Measurements from ENCODE around the gene GCLM.
"Not testable (repeated sequence)": the region's sequence is repeated elsewhere in the genome, so short reads cannot be mapped to it uniquely, and the experiment has no call there.

Gene GCLM

GRCh38 chr1:93882269-93882668 lies 27.0 kb downstream of the GCLM start:
- no peak for DNase-seq

- DNase-seq = no peak
Observed at GRCh38 chr1:93880731-93881130, 28.5 kb downstream of the GCLM start.

GRCh38 chr1:93878889-93879586 lies 30.2 kb downstream of the GCLM start, which contains the start of gene DNTTIP2:
TSS of gene DNTTIP2 (minus strand) at chr1:93879206. CDS start at chr1:93879148, 58 bp downstream.
- peak; percentile 82 for DNase-seq

- DNase-seq = peak; percentile 63
Observed at GRCh38 chr1:93878501-93878888, 30.7 kb downstream of the GCLM start.

GRCh38 chr1:93877529-93877928 lies 31.7 kb downstream of the GCLM start:
- DNase-seq = no peak

GRCh38 chr1:93876244-93876643 lies 33.0 kb downstream of the GCLM start:
- no peak for DNase-seq

GRCh38 chr1:93874025-93874651 lies 35.1 kb downstream of the GCLM start:
- no peak for DNase-seq

- no peak for DNase-seq
Observed at GRCh38 chr1:93871366-93871765, 37.9 kb downstream of the GCLM start.

GRCh38 chr1:93869653-93870052 lies 39.6 kb downstream of the GCLM start:
- DNase-seq = no peak

- not testable (repeated sequence) for DNase-seq
Observed at GRCh38 chr1:93868492-93868891, 40.7 kb downstream of the GCLM start.

- no peak for DNase-seq
Observed at GRCh38 chr1:93865253-93865652, 44.0 kb downstream of the GCLM start.

- no peak for DNase-seq
Observed at GRCh38 chr1:93864175-93864574, 45.1 kb downstream of the GCLM start.

- DNase-seq = not testable (repeated sequence)
Observed at GRCh38 chr1:93857653-93858052, 51.6 kb downstream of the GCLM start.

GRCh38 chr1:93855983-93856382 lies 53.2 kb downstream of the GCLM start:
- not testable (repeated sequence) for DNase-seq

- DNase-seq = no peak
Observed at GRCh38 chr1:93853940-93854339, 55.3 kb downstream of the GCLM start.

GRCh38 chr1:93851878-93852277 lies 57.4 kb downstream of the GCLM start:
- no peak for DNase-seq

- DNase-seq = no peak
Observed at GRCh38 chr1:93851327-93851712, 57.9 kb downstream of the GCLM start.

- peak; percentile 40 for DNase-seq
Observed at GRCh38 chr1:93850687-93851326, 58.4 kb downstream of the GCLM start.

GRCh38 chr1:93848350-93848883 lies 60.8 kb downstream of the GCLM start:
- no peak for DNase-seq

- peak; percentile 54 for DNase-seq
Observed at GRCh38 chr1:93847811-93848288, 61.4 kb downstream of the GCLM start.

GRCh38 chr1:93846992-93847810 lies 62.0 kb downstream of the GCLM start:
- DNase-seq = peak; percentile 82

- peak; percentile 73 for DNase-seq
Observed at GRCh38 chr1:93846206-93846991, 62.8 kb downstream of the GCLM start.

Data from effector CD4-positive, alpha-beta T cell (primary cell).